HG03460 (cell line): Measurements from ENCODE around the gene ERI3.

Experiments used
- ATAC-seq: cut with Tn5 transposase; IDR thresholded peaks from one replicate; pipeline ENCODE4 v1.9.1; 2021; ENCODE audit not compliant: unreplicated experiment

The ERI3 gene

DNA sequence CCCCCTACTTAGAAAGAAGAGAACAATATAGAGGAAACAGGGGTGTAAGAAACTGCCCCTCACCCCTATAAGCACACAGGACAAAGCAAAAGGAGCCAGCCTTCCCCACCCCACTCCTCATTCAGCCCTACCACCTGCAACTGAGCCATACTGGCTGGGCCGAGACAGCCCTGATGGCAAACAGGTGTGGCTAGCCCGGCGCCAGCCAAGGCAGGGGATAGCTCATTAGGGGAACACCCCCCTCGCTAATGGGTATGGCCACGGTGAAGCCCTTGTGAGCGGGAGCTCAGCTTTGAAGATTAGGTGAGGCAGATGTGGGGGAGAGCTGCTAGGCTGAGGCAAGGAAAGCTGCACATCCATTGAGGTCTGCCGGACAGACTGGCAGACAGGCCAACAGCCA lies 65.5 kb downstream of the ERI3 start:
- ATAC-seq = no peak

DNA sequence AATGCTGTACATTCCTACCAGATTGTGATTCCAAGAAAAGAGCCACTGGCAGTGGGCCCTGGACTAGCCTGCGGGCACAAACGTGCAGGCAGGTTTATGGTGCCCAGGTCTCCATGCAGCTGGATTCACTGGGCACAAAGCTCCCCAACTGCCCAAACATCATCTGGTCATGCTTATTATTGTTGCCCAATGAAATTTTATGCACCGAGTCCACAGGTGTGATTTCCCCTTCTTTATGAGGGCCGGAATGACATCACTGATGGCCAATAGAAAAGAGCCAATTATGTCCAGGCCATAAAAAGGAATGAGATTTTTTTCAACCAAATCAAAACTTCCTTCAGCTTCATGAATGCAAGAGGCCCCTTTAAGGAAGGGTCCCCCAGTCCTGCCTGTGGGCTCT lies 66.2 kb downstream of the ERI3 start:
- no peak for ATAC-seq

GRCh38 chr1:44284184-44284583 lies 70.9 kb downstream of the ERI3 start:
- ATAC-seq = no peak

- ATAC-seq = no peak
These were observed 71.4 kb downstream of the ERI3 start for GRCh38 chr1:44283524-44284173.

- ATAC-seq = no peak
These were observed 72.2 kb downstream of the ERI3 start for GRCh38 chr1:44282704-44283426.

- no peak for ATAC-seq
These were observed 72.9 kb downstream of the ERI3 start for GRCh38 chr1:44281962-44282703.

DNA sequence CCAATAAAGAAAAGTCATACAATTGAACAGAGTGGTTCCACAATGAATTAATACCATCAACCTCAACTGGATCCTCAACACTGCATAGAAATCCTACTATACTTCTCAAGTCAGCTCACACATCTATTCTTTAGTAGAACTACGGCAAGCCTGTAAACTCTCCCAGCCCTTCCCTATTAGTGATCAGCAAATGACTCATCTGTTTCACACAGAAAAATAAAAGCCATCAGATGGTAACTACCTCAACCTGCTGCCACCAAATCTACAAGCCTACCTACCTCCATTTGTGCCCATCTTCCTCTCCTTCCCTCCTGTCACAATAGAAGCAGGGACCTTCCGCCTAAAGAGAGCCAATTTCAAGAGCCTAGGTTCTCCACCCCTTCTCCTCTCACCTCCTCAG lies 78.2 kb downstream of the ERI3 start:
- ATAC-seq = no peak

DNA sequence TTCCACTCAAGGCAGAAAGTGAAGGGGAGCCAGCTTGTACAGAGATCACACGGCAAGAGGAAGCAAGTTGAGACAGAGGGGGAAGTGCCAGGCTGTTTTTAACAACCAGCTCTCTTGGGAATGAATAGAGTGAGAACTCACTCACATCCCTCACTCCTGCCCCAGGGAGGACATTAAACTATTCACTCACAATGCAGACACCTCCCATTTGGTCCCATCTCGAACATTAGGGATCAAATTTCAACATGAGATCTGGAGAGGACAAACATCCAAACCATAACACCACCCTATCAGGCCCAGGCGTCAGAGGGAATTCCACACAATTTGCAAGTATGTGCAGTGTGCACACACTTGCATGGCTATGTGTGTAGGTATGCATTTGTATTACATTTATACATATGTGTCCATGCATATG lies 79.1 kb downstream of the ERI3 start:
- ATAC-seq = no peak

DNA sequence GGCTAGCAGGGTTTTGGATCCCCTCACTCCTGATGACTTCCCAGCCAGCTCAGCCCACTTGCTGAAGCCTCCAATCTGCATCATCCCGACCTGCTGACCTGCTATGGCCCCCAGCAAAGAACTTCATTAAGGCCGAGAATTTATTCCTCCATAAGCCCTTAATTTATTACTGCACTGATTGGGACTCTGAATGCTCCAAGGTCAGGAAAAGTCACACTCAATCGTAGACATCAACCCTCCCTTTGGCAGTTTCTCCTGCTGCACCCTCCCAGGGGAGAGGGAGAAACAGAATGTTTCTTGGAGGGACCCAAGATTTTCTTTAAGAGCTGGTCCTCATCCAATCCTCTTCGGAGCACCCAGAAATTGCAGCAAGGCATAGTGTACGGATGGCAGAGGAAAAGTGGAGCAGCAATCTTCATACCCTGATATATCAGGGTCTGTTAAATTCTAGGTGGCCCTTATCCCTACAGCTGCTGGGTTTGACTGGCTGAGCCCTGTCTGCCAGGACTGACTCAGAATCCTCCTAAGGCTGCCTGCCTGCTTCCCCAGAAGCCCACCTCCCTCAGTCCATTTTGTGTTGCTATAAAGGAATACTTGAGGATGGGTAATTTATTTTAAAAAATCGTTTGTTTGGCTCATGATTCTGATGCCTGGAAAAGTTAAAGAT lies 79.6 kb downstream of the ERI3 start:
- no peak for ATAC-seq

DNA sequence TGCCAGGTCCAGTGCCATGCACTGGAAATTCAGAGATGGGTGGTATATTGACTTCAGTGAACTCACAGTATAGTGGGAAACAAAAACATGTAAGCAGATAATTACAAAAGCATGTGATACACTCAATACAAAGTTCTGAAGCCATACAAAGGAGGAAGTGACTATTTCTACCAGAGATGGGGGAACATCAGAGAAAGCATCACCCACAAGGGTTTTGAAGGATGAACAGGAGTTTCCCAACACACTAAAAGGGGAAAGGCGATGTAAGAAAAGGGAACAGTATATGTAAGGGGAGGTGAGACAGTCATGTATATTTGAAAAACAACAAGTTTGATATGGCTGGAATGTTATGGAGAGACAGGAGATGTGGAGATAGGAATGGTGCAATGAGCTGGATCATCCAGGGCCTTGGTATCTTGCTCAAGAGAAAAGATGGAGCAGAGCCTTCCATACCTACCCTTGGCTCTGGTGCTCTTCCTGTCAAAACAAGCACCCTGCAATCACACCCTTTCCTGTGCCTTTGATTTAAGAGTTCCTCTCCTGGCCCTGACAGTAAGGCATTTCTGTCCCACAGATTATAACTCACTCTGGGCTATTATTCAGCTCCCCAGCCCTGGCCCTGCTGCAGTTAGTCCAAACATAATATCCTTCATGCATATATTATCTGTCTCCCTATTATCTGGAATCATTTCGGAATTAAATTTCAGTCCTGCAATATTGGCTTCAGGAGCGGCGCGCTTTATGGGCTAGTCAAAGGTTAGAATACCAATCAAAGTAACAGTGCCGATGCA lies 81.3 kb downstream of the ERI3 start:
- ATAC-seq = no peak

- no peak for ATAC-seq
These were observed 82.1 kb downstream of the ERI3 start for GRCh38 chr1:44272992-44273391.

GRCh38 chr1:44271646-44272045 lies 83.4 kb downstream of the ERI3 start:
- no peak for ATAC-seq

GRCh38 chr1:44270686-44271628 lies 84.1 kb downstream of the ERI3 start:
- ATAC-seq = no peak

DNA sequence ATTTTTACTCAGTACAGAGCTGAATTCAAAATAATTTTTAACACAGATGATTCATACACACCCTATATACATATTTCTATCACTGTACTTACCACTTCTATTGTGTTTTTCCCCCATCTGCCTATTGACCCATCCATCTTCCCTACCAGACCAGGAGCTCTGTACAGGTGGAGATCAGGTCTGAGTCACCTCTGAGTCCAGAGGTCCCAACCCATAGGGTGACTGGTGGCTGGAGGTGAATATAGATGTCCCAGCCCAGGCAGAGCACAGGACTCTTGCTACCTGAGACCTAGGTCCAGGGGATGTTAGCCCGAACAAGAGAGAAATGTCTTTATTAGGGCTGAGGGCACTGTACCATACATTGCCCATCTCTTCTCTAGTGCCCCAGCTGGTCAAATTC lies 87.0 kb downstream of the ERI3 start:
- no peak for ATAC-seq

- no peak for ATAC-seq
These were observed 87.6 kb downstream of the ERI3 start for GRCh38 chr1:44267438-44267837.

GRCh38 chr1:44266400-44267344 lies 88.4 kb downstream of the ERI3 start:
- no peak for ATAC-seq

- no peak for ATAC-seq
These were observed 89.2 kb downstream of the ERI3 start for GRCh38 chr1:44265656-44266358.

DNA sequence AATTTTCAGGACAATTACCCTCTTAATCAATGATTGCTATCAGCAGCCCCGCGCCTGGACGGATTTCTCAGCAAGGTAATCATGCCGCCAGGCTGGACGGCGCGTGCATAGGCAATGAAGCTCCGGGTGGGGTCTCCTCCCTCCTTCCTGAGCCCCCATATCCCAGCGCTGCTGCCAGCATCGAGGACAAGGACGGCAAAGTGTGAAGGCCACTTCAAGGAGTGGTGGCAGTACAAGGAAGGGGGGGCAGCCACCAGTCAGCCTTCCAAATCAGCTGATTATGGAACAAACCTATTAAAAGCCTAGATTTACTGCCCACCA lies 90.6 kb downstream of the ERI3 start:
- ATAC-seq = no peak
